ENCODE results near the gene ATAT1.

ATAT1 gene

GRCh38 chr6:30626484-30627366 lies at the start of gene ATAT1:
ATAT1 (plus strand) TSS chr6:30626874.
- DNase-seq (ENCODE audit: low read depth in 3 of 3) = peak; percentile 74 to 87 (median 76)

GRCh38 chr6:30578051-30578450 lies 48.6 kb upstream of the ATAT1 start:
- no peak for DNase-seq (ENCODE audit: low read depth in 3 of 3)

- no peak for DNase-seq (ENCODE audit: low read depth in 3 of 3)
Observed at GRCh38 chr6:30583921-30584320, 42.8 kb upstream of the ATAT1 start.

- DNase-seq (ENCODE audit: low read depth in 3 of 3) = no peak
Observed at GRCh38 chr6:30589754-30590358, 36.8 kb upstream of the ATAT1 start.

- DNase-seq (ENCODE audit: low read depth in 3 of 3) = no peak
Observed at GRCh38 chr6:30590509-30590908, 36.2 kb upstream of the ATAT1 start.

GRCh38 chr6:30591008-30591407 lies 35.7 kb upstream of the ATAT1 start:
- DNase-seq (ENCODE audit: low read depth in 3 of 3) = no peak

GRCh38 chr6:30592287-30592686 lies 34.4 kb upstream of the ATAT1 start:
- DNase-seq (ENCODE audit: low read depth in 3 of 3) = no peak

- peak; percentile 44 to 79 (median 71) for DNase-seq (ENCODE audit: low read depth in 3 of 3)
Observed at GRCh38 chr6:30597315-30598144, 29.1 kb upstream of the ATAT1 start.

- no peak for DNase-seq (ENCODE audit: low read depth in 3 of 3)
Observed at GRCh38 chr6:30598912-30599624, 27.6 kb upstream of the ATAT1 start.

- DNase-seq (ENCODE audit: low read depth in 3 of 3) = no peak
Observed at GRCh38 chr6:30599625-30600324, 26.9 kb upstream of the ATAT1 start.

GRCh38 chr6:30600451-30600961 lies 26.2 kb upstream of the ATAT1 start:
- DNase-seq (ENCODE audit: low read depth in 3 of 3) = no peak

- no peak for DNase-seq (ENCODE audit: low read depth in 3 of 3)
Observed at GRCh38 chr6:30601436-30601814, 25.2 kb upstream of the ATAT1 start.

GRCh38 chr6:30601815-30602641 lies 24.6 kb upstream of the ATAT1 start:
- no peak for DNase-seq (ENCODE audit: low read depth in 3 of 3)

GRCh38 chr6:30603961-30604360 lies 22.7 kb upstream of the ATAT1 start:
- no peak for DNase-seq (ENCODE audit: low read depth in 3 of 3)

- DNase-seq (ENCODE audit: low read depth in 3 of 3) = no peak
Observed at GRCh38 chr6:30610065-30610464, 16.6 kb upstream of the ATAT1 start.

- DNase-seq (ENCODE audit: low read depth in 3 of 3) = no peak
Observed at GRCh38 chr6:30611150-30611855, 15.4 kb upstream of the ATAT1 start.

- no peak for DNase-seq (ENCODE audit: low read depth in 3 of 3)
Observed at GRCh38 chr6:30611856-30612194, 14.8 kb upstream of the ATAT1 start.

- DNase-seq (ENCODE audit: low read depth in 3 of 3) = no peak
Observed at GRCh38 chr6:30612213-30612612, 14.5 kb upstream of the ATAT1 start.

- DNase-seq (ENCODE audit: low read depth in 3 of 3) = no peak
Observed at GRCh38 chr6:30612687-30613248, 13.9 kb upstream of the ATAT1 start.
